Fibroblast of skin of scalp (primary cell): ENCODE measurements around the gene TBC1D16.
"Not testable (repeated sequence)": the region's sequence is repeated elsewhere in the genome, so short reads cannot be mapped to it uniquely, and the experiment has no call there.

Experiments used
- DNase-seq: peaks from one replicate; pipeline ENCODE4 v3.0.0-alpha.2; 2013

Gene TBC1D16

GRCh38 chr17:80050706-80051105, 15.0 kb upstream of the TBC1D16 start:
- DNase-seq, result no peak

- DNase-seq, result no peak
Measured at GRCh38 chr17:80049986-80050385, 14.3 kb upstream of the TBC1D16 start.

GRCh38 chr17:80047176-80047575, 11.5 kb upstream of the TBC1D16 start:
- no peak for DNase-seq

GRCh38 chr17:80046709-80047108, 11.0 kb upstream of the TBC1D16 start:
- DNase-seq, result not testable (repeated sequence)

- no peak for DNase-seq
Measured at GRCh38 chr17:80045703-80046102, 10.0 kb upstream of the TBC1D16 start.

GRCh38 chr17:80043963-80044362, 8.3 kb upstream of the TBC1D16 start:
- DNase-seq, result no peak

- peak; percentile 28 for DNase-seq
Measured at GRCh38 chr17:80036715-80037477, 1.2 kb upstream of the TBC1D16 start.

- peak; percentile 80 for DNase-seq
Measured at GRCh38 chr17:80035937-80036714, 454 bp upstream of the TBC1D16 start, which contains the start of gene CCDC40. Gene CCDC40, plus strand, starts transcription at chr17:80036642. Its CDS starts 21 bp downstream, at chr17:80036663.

GRCh38 chr17:80034791-80035686, 633 bp downstream of the TBC1D16 start:
- peak; percentile 31 for DNase-seq

- DNase-seq, result no peak
Measured at GRCh38 chr17:80033840-80034239, 1.8 kb downstream of the TBC1D16 start.

GRCh38 chr17:80032614-80033171, 3.0 kb downstream of the TBC1D16 start:
- DNase-seq, result no peak

- DNase-seq, result no peak
Measured at GRCh38 chr17:80031691-80032430, 3.8 kb downstream of the TBC1D16 start.

- no peak for DNase-seq
Measured at GRCh38 chr17:80030730-80031410, 4.8 kb downstream of the TBC1D16 start.

GRCh38 chr17:80029258-80029974, 6.3 kb downstream of the TBC1D16 start:
- DNase-seq, result peak; percentile 90

GRCh38 chr17:80028030-80028429, 7.6 kb downstream of the TBC1D16 start:
- DNase-seq, result no peak

- no peak for DNase-seq
Measured at GRCh38 chr17:80027043-80027435, 8.6 kb downstream of the TBC1D16 start.

GRCh38 chr17:80026359-80027042, 9.2 kb downstream of the TBC1D16 start:
- DNase-seq, result no peak

- no peak for DNase-seq
Measured at GRCh38 chr17:80025796-80026195, 9.9 kb downstream of the TBC1D16 start.

- DNase-seq, result peak; percentile 10
Measured at GRCh38 chr17:80025140-80025539, 10.5 kb downstream of the TBC1D16 start.
